ENCODE measurements around the gene CUX1.

GRCh38 chr7:102258073-102258748, 440.8 kb downstream of the CUX1 start:
- TF ChIP-seq GATA3 (IDR thresholded peaks at IDR 0.05; ENCODE audit: low read depth, low read length) (no peak), GATA2 (IDR thresholded peaks at IDR 0.05; ENCODE audit: low read depth, low read length) (no peak)

Data from SH-SY5Y (cell line).